ENCODE results near the gene SLC22A6.

DNA sequence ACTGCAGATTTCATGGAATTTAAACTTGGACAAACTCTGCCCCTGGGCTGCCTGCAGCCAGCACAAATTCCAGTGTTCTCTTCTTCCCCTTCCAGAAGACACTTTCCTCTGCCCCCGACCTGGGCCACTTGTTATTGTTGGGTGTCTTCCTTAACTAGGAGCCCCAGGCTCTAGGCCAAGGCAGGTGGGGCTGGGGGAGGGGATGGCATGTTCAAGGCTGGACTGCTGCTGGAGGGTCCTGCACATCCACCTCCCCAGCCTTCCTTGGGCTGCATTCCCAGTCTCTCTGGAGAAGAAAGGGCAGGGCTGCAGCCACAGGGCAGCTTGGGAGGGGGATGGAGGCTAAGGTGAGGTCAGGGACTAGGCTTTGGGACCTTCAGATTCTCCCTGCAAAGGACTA, 11.5 kb upstream of the SLC22A6 start:
- no peak for TF ChIP-seq EZH2phosphoT487 (IDR thresholded peaks at IDR 0.05; ENCODE audit: insufficient read depth, low read depth)
- TF ChIP-seq EZH2 (IDR thresholded peaks at IDR 0.05; ENCODE audit: insufficient read depth, poor library complexity, severe bottlenecking) = no peak

All from GM23248 (cell line).